ENCODE results near the gene NDUFAF2.
"Not testable (repeated sequence)": the region's sequence is repeated elsewhere in the genome, so short reads cannot be mapped to it uniquely, and the experiment has no call there.

NDUFAF2 gene

DNA sequence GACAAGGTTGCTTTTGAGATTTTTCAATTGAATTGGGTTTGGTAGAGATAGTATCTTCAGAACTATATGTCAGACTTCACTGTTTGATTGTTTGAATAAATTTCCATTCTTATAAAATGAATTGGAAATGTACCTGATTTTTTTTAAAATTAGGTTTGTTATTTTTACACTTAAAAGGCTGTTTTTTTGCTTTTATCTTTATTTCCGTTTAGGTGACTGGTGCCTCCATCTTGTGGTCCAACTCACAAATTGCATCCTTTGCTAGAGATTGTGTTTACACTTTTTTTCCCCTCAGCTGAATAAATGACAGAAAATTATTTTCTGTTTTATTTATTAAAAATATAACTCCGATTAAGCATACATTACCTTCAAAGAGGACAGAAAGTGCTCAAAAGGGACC is 15.6 kb downstream of the NDUFAF2 start:
- Mint-ChIP-seq H3K36me3 (ENCODE audit: low read depth) (no peaks in the 10 kb centered on the region), H3K4me3 (no peak overlapping the region), H3K4me1 (ENCODE audit: low read depth) (no peaks in the 10 kb centered on the region), H3K27me3 (no peaks in the 10 kb centered on the region), H3K9me3 (peaks cover under 1% of the 10 kb centered on the region), H3K27ac (no peak overlapping the region)
- intact Hi-C loops (cut with micrococcal nuclease), result no loop called here

DNA sequence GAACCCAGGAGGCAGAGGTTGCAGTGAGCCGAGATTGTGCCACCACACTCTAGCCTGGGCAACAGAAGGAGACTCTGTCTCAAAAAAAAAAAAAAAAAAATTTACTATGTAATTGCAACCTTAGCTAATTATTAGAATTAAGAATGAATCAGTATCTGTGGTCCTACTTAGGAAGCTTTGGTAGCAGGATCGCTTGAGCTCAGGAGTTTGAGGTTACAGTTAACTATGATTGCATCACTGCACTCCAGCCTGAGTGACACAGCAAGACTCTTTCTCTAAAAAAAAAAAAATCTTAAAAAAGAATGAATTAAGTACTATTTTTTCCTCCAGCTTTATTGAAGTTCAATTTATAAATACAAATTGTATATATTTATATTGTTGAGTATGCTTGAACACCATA is 16.7 kb downstream of the NDUFAF2 start:
- H3K27ac Mint-ChIP-seq, result no peak overlapping the region

DNA sequence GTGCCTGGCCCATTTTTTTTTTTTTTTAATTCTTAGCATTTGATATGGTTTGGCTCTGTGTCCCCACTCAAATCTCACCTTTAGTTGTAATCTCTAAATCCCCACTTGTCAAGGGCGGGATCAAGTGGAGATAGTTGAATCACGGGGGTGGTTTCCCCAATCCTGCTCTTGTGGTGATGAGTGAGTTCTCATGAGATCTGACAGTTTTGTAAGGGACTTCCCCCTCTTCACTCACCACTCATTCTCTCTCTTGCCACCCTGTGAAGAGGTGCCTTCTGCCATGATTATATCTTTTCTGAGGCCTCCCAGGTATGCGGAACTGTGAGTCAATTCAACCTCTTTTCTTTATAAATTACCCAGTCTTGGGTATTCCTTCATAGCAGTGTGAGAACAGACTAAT is 27.2 kb downstream of the NDUFAF2 start:
- Mint-ChIP-seq H3K4me1 (ENCODE audit: low read depth) (no peaks in the 10 kb centered on the region), H3K4me3 (no peak overlapping the region), H3K27ac (no peak overlapping the region), H3K36me3 (ENCODE audit: low read depth) (peaks cover 3% of the 10 kb centered on the region), H3K27me3 (no peaks in the 10 kb centered on the region), H3K9me3 (peaks cover 34% of the 10 kb centered on the region)
- intact Hi-C loops (cut with micrococcal nuclease), result no loop called here

More for the DNA sequence above, 16.7 kb downstream of the NDUFAF2 start:
- Mint-ChIP-seq H3K4me3 (no peak overlapping the region), H3K27me3 (no peaks in the 10 kb centered on the region), H3K36me3 (ENCODE audit: low read depth) (no peaks in the 10 kb centered on the region), H3K4me1 (ENCODE audit: low read depth) (no peaks in the 10 kb centered on the region), H3K9me3 (peaks cover 11% of the 10 kb centered on the region)
- intact Hi-C loops (cut with micrococcal nuclease), result no loop called here

DNA sequence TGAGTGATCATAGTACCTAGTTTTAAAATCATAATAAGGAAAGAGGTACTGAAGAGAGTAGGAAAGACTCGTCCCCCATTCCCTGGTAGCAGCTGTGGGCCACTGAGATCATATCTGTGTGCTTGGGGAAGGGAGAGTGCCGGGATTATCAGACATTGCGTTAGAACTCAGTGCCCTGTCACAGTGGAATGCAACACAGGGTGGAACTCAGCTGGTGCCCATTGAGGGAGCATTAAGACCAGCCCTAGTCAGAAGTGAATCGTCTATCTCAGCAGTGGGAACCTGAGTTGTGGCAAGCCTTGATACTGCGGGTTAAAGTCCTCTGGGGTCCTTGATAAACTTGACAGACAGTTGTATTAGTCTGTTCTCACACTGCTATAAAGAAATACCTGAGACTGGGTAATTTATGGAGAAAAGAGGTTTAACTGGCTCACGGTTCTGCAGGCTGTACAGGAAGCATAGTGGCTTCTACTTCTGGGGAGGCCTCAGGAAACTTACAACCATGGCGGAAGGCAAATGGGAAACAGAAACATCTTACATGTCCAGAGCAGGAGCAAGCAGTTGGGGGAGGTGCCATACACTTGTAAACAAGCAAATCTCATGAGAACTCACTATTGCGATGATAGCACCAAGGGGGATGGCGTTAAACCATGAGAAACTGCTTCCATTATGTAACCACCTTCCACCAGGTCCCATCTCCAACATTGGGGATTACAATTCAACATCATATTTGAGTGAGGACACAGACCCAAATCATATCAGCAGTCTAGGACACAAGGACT is 33.1 kb downstream of the NDUFAF2 start:
- peaks cover 57% of the 10 kb centered on the region for H3K9me3 Mint-ChIP-seq

DNA sequence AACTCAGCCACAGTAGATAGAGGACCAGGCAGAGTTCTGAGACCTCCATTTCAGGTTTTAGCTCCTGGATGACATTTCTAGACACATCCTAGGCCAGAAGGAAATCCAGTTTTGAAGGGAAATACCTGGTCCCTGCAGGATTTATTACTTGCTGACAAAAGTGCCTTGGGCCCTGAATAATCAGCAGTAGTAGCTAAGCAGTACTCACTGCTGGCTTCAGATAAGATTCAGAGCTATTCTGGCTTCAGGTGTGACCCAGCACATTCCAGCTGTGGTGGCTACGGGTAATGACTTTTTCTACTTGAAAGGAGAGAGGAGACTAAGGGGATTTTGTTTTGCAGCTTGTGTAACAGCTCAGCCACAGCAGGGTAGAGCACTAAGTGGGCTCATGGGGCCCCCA is 34.0 kb downstream of the NDUFAF2 start:
- H3K27me3 Mint-ChIP-seq, result no peaks in the 10 kb centered on the region
- peaks cover 6% of the 10 kb centered on the region for H3K36me3 Mint-ChIP-seq (ENCODE audit: low read depth)
- no peak overlapping the region for H3K27ac Mint-ChIP-seq
- intact Hi-C loops (cut with micrococcal nuclease), result no loop called here
- H3K4me1 Mint-ChIP-seq (ENCODE audit: low read depth), result no peaks in the 10 kb centered on the region
- no peak overlapping the region for H3K4me3 Mint-ChIP-seq
- H3K9me3 Mint-ChIP-seq, result peaks cover 57% of the 10 kb centered on the region

More for the DNA sequence above, 33.1 kb downstream of the NDUFAF2 start:
- intact Hi-C loops (cut with micrococcal nuclease), result no loop called here
- Mint-ChIP-seq H3K27ac (no peak overlapping the region), H3K4me1 (ENCODE audit: low read depth) (no peaks in the 10 kb centered on the region), H3K36me3 (ENCODE audit: low read depth) (peaks cover 6% of the 10 kb centered on the region), H3K27me3 (no peaks in the 10 kb centered on the region), H3K4me3 (no peak overlapping the region)

DNA sequence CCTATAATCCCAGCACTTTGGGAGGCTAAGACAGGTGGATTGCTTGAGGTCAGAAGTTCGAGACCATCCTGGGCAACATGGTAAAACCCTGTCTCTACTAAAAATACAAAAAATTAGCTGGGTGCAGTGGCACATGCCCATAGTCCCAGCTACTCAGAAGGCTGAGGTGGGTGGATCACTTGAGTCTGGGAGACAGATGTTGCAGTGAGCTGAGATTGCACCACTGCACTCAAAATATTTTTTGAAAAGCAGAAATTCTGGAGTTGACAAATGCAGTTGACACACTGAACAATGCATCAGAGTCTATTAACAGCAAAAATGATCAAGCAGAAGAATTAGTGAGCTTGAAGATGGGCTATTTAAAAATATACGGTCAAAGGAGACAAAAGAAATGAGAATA is 35.5 kb downstream of the NDUFAF2 start:
- Mint-ChIP-seq H3K36me3 (ENCODE audit: low read depth) (peaks cover 12% of the 10 kb centered on the region), H3K27me3 (no peaks in the 10 kb centered on the region), H3K4me1 (ENCODE audit: low read depth) (no peaks in the 10 kb centered on the region), H3K27ac (no peak overlapping the region), H3K4me3 (no peak overlapping the region), H3K9me3 (peaks cover 68% of the 10 kb centered on the region)
- intact Hi-C loops (cut with micrococcal nuclease), result no loop called here

DNA sequence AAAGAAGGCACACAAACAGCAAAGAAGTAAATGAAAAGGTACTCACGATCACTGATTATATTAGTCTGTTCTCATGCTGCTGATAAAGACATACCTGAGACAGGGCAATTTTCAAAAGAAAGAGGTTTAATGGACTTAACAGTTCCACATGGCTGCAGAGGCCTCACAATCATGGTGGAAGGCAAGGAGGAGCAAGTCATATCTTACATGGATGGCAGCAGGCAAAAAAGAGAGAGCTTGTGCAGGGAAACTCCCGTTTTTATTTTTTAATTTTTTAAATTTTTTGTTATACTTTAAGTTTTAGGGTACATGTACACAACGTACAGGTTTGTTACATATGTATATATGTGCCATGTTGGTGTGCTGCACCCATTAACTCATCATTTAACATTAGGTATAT is 37.1 kb downstream of the NDUFAF2 start:
- H3K27me3 Mint-ChIP-seq; H3K4me1 Mint-ChIP-seq (ENCODE audit: low read depth); intact Hi-C loops (cut with micrococcal nuclease); H3K4me3 Mint-ChIP-seq; H3K27ac Mint-ChIP-seq: not testable (repeated sequence)
- H3K9me3 Mint-ChIP-seq, result peaks cover 81% of the 10 kb centered on the region
- H3K36me3 Mint-ChIP-seq (ENCODE audit: low read depth), result peaks cover 13% of the 10 kb centered on the region

DNA sequence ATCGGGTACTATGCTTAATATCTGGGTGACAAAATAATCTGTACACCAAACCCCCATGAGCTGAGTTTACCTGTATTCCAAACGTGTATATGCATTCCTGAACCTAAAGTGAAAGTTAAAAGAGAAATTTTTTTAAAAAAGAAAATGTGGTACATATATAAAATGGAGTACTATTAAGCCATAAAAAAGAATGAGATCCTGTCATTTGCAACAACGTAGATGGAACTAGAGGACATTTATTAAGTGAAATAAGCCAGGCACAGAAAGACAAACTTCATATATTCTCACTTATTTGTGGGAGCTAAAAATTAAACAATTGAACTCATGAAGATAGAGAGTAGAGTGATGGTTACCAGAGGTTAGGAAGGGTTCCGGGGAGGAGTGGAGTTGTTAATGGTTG is 44.8 kb downstream of the NDUFAF2 start:
- Mint-ChIP-seq H3K9me3 (peaks cover 90% of the 10 kb centered on the region), H3K4me3 (no peak overlapping the region), H3K27ac (no peak overlapping the region), H3K27me3 (no peaks in the 10 kb centered on the region), H3K4me1 (ENCODE audit: low read depth) (no peaks in the 10 kb centered on the region), H3K36me3 (ENCODE audit: low read depth) (peaks cover 21% of the 10 kb centered on the region)
- intact Hi-C loops (cut with micrococcal nuclease), result no loop called here

DNA sequence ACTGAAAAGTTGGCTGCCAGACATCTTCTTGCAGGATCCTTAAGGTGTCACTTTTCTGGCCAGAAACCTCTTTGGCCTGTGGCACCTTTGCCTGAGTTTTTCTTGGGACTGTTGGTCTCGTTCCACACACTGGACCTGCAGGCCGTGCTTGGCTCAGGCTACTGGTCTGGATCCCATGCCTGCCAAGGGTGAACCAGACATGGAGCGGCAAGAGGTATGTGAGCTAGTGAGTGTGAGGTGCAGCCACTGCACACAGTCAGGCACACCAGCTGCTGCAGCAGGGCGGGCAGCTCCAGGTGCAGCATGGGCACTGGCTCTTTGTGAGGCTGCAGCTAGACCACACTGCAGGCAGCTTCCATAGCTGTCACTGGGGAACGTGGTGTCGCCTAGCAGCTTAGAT is 47.9 kb downstream of the NDUFAF2 start:
- Mint-ChIP-seq H3K27ac (no peak overlapping the region), H3K9me3 (peaks cover 68% of the 10 kb centered on the region), H3K27me3 (no peaks in the 10 kb centered on the region), H3K36me3 (ENCODE audit: low read depth) (peaks cover 12% of the 10 kb centered on the region), H3K4me1 (ENCODE audit: low read depth) (no peaks in the 10 kb centered on the region), H3K4me3 (no peak overlapping the region)
- intact Hi-C loops (cut with micrococcal nuclease), result no loop called here

DNA sequence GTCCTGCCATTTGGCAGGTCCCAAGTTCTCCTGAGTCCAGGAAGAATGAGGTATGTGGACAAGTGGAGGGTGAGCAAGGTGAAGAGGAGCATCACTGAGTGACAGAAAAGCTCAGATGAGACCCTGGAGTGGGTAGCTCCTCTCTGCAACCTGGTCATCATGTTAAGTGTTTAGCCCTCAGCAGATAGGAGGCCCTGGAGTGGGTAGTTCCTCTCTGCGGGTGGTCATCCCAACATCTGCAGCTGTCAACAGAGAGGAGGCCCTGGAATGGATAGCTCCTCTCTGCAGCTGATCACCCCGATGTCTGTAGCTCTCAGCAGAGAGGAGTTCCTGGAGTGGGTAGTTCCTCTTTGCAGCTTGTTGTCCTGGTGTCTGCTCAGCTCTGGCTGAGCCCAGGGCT is 48.4 kb downstream of the NDUFAF2 start:
- H3K9me3 Mint-ChIP-seq, result peaks cover 62% of the 10 kb centered on the region
- intact Hi-C loops (cut with micrococcal nuclease), result no loop called here
- H3K4me3 Mint-ChIP-seq, result no peak overlapping the region
- H3K4me1 Mint-ChIP-seq (ENCODE audit: low read depth), result no peaks in the 10 kb centered on the region
- no peaks in the 10 kb centered on the region for H3K27me3 Mint-ChIP-seq
- H3K36me3 Mint-ChIP-seq (ENCODE audit: low read depth), result peaks cover 12% of the 10 kb centered on the region
- H3K27ac Mint-ChIP-seq, result no peak overlapping the region

DNA sequence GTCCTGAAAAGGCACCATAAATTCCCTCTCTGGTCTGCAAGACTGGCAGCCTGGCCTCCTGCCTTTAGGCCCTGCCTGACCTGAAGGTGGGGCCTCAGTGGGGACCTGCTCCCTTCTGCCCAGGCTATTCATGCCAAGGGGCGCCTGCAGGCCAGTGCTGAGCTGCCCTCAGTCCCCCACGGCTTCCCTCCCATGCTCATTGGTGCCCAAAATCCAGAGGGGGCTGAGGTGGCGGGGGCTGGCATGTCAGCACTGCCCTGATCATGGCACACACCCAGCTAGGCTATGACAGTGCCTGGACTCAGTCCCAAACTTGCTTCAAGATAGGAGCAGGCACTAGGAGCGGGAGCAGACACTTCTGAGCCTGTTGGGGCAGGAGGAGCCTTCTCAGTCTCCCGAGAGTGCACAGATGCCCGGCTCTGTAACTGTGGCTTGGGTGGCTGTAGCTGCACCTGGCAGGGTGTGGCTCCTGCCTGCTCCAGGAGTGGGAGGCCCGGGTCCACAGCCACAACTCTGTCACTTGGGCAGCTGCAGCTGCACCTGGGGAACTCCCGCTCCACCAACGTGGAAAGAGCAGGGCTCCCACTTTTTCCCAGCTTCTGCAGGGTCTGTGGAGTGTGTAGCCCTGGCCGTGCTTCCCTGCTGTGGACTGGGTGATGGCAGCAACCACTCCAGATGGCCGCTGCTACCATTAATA is 49.0 kb downstream of the NDUFAF2 start:
- H3K4me1 Mint-ChIP-seq (ENCODE audit: low read depth), result no peaks in the 10 kb centered on the region
- H3K27ac Mint-ChIP-seq, result no peak overlapping the region
- H3K4me3 Mint-ChIP-seq, result no peak overlapping the region
- H3K9me3 Mint-ChIP-seq, result peaks cover 60% of the 10 kb centered on the region
- intact Hi-C loops (cut with micrococcal nuclease), result no loop called here
- H3K36me3 Mint-ChIP-seq (ENCODE audit: low read depth), result peaks cover 12% of the 10 kb centered on the region
- H3K27me3 Mint-ChIP-seq, result no peaks in the 10 kb centered on the region

DNA sequence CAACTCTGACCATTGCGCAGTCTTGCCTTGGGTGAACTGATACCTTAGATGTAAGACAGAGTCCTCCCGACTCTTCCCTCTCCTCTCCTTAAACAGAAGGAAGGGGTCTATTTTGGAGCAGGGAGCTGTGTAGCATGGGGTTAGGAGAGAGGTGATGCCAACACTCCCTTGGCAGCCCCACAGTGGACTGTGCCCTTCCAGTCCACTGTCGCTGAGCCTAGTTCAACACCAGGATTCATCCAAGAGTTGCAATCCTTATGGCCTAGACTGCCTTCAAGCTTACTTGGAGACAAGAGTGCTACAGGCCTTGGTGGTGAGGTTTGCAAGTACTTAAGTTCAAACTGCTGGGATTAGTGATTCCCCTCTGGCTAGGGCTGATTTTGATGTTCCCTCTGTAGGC is 51.4 kb downstream of the NDUFAF2 start:
- Mint-ChIP-seq H3K27me3 (no peaks in the 10 kb centered on the region), H3K4me1 (ENCODE audit: low read depth) (peaks cover 5% of the 10 kb centered on the region), H3K9me3 (peaks cover 42% of the 10 kb centered on the region), H3K36me3 (ENCODE audit: low read depth) (peaks cover 12% of the 10 kb centered on the region), H3K4me3 (no peak overlapping the region), H3K27ac (no peak overlapping the region)
- intact Hi-C loops (cut with micrococcal nuclease), result no loop called here

DNA sequence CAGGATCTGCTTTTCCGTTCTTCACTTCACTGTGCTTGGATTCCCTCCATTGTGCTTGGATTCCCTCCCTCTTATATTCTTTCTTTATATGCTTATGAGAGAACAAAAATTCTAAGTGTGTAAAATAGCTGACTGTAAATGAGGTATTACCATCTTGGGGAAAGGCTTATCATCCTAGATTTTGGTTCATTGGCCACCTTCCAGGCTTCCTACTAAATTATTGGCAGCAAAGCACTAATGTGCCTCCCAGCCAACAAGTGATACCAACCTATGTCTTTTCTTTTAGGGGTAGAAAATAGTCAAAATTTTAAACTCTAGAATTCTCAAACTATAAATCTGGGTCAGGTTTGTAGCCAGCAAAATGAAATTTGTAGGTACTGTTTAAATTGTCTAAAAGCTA is 52.7 kb downstream of the NDUFAF2 start:
- no peaks in the 10 kb centered on the region for H3K27me3 Mint-ChIP-seq
- no peak overlapping the region for H3K27ac Mint-ChIP-seq
- H3K36me3 Mint-ChIP-seq (ENCODE audit: low read depth), result peaks cover 11% of the 10 kb centered on the region
- peaks cover 29% of the 10 kb centered on the region for H3K9me3 Mint-ChIP-seq
- no peak overlapping the region for H3K4me3 Mint-ChIP-seq
- intact Hi-C loops (cut with micrococcal nuclease), result no loop called here
- peaks cover 5% of the 10 kb centered on the region for H3K4me1 Mint-ChIP-seq (ENCODE audit: low read depth)

DNA sequence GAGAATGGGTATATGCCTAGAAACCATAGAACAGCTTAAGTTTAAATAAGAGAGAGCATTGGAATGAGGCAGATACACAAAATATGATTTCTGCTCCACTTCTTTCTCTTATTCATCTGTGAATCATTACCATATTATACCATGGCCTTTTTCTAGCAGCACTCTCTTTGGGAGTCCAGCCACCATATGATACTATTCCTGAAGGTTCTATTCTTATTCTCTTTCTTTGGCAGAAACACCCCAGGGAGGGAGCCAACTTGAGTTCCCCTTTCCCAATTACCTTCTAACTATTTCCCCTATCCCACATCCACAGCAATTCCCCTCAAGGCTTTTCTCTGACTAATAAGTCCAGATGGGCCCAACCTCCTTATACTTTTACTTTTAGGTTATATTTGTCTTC is 55.9 kb downstream of the NDUFAF2 start:
- no peak overlapping the region for H3K4me3 Mint-ChIP-seq

More for the DNA sequence above, 55.9 kb downstream of the NDUFAF2 start:
- Mint-ChIP-seq H3K27me3 (no peaks in the 10 kb centered on the region), H3K27ac (no peak overlapping the region), H3K9me3 (no peaks in the 10 kb centered on the region), H3K36me3 (ENCODE audit: low read depth) (no peaks in the 10 kb centered on the region), H3K4me1 (ENCODE audit: low read depth) (peaks cover 5% of the 10 kb centered on the region)
- intact Hi-C loops (cut with micrococcal nuclease), result no loop called here

Measured in dendritic cell treated with granulocyte-macrophage colony-stimulating factor and Interleukin-4, amounts not matched to agents 40 ng/mL and 50 ng/mL, for 4 days (primary cell).